Motor neuron (in vitro differentiated cells): ENCODE data around the gene ARHGAP26. TPM values are rescaled to one million over a fixed set of nuclear protein-coding genes. Genes with fewer than 3 reads are reported as not detected.

Source experiments
- ATAC-seq, 8 experiments: fragments of 200-7000 bp; cut with Tn5 transposase; replicated peaks in 6 of 8; 2 replicates each; pipeline ENCODE4 v1.8.0; 2021; ENCODE audit warnings: mild to moderate bottlenecking in 8 of 8, moderate library complexity in 8 of 8
- H3K27ac ChIP-seq, 2 donors: fragments of 250-450 bp; sonication (Bioruptor Pico); 2 replicates each; pipeline ENCODE4 v1.9.0; 2021; ENCODE audit warnings: antibody characterized with exemption in 2 of 2, mild to moderate bottlenecking in 2 of 2, moderate library complexity in 1 of 2
- H3K4me1 ChIP-seq, 2 donors: fragments of 250-450 bp; sonication (Bioruptor Pico); replicated peaks in 1 of 2; 2 replicates each; pipeline ENCODE4 v1.6.1; 2021; ENCODE audit warnings: antibody characterized with exemption in 2 of 2, mild to moderate bottlenecking in 2 of 2, moderate library complexity in 1 of 2
- H3K4me3 ChIP-seq, 5 donors: fragments of 250-450 bp; sonication (Bioruptor Pico); 2 replicates each; pipeline ENCODE4 v1.9.0; 2021; ENCODE audit warnings: antibody characterized with exemption in 5 of 5, mild to moderate bottlenecking in 5 of 5, moderate library complexity in 4 of 5
- WGBS, 10 experiments: fragments of 450-650 bp; shearing (Covaris generic); methylation state at CpG; one replicate each; pipeline ENCODE4 v1.0.0; 2022; 5-methylcytosine and 5-hydroxymethylcytosine counted together
- in situ Hi-C, 9 experiments: fragments of 400-800 bp; cut with MboI; loops; one replicate each; pipeline ENCODE4 v1.15.0; 2021; ENCODE audit warnings: low sequenced_read_pairs in 9 of 9, low pct_unique_long_range_greater_than_20kb in 2 of 9; ENCODE audit not compliant: unreplicated experiment in 9 of 9
- total RNA-seq, 8 experiments: library from RNA; unstranded; fragments of 300-600 nt; gene quantifications; 2 replicates each; pipeline versions ENCODE4 v1.2.3 to v1.2.4, GENCODE V29; 2022

ARHGAP26 gene
- total RNA-seq, 8 experiments from 2014 or later: 1.3 to 14.2 (median 7.0) TPM

DNA sequence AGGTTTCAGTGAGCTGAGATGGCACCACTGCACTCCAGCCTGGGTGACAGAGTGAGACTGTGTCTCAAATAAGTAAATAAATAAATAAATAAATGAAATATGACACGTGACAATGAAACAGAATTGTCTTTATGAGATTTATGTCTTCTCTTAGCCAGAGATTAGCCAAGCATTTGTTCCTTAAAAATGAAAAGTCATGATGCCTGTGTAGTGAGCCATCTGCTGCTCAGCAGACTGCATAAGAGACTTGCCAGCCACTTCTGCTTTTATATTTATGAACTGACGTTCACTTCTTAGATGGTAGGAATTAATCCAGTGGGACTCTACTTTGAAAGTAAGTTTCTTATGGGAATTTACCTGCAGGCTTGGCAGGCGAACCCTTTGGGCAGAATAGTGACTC, 405.9 kb downstream of the ARHGAP26 start:
- in situ Hi-C loops: no loop called here
- H3K4me3 ChIP-seq: no peak overlapping the region
- no peaks in the 10 kb centered on the region for H3K4me1 ChIP-seq
- ATAC-seq: no peak
- H3K27ac ChIP-seq: no peak overlapping the region
- WGBS, 10 experiments: 42 to 100% (median 87%) methylated on average over 1 to 3 of the region's 3 CpGs; no CpG with 5 or more reads in 2 of the 10 experiments

DNA sequence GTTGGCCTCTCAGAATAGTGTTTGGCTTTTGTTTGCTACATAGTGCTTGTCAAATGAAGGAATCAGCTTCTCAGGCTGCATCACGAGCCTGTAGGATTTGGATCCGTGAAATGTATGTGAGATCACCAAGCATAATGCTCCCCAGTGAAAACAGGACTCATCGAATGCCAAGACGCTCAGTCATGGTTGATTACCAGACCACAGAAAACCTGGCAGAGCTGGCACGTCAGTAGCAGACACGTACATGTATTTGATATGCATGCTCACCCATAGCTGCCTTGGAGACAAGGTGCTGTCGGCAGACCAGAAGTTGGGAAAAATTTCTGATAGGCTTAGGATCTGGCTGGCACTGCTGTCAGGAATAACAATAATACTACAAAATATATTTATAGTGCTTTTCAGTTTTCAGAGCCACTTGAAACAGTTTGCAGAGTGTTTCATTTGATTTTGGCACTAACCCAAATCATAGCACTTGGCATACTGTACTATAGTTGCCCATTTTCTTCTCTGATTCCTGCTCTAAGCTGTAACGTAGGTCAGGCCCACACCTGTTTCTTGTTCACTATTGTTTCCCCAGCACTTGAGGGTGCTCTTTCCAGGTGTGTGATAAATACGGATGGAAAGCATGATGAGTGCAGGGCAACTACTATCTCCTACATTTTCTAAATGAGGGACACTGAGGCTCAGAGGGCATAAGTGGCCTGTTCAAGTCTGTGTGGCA, 407.2 kb downstream of the ARHGAP26 start:
- in situ Hi-C loops: no loop called here
- Histone ChIP-seq H3K27ac (no peak overlapping the region), H3K4me3 (no peak overlapping the region), H3K4me1 (no peaks in the 10 kb centered on the region)
- ATAC-seq: no peak
- WGBS, 10 experiments: 24 to 100% (median 94%) methylated on average over 1 to 9 of the region's 9 CpGs; no CpG with 5 or more reads in 4 of the 10 experiments

DNA sequence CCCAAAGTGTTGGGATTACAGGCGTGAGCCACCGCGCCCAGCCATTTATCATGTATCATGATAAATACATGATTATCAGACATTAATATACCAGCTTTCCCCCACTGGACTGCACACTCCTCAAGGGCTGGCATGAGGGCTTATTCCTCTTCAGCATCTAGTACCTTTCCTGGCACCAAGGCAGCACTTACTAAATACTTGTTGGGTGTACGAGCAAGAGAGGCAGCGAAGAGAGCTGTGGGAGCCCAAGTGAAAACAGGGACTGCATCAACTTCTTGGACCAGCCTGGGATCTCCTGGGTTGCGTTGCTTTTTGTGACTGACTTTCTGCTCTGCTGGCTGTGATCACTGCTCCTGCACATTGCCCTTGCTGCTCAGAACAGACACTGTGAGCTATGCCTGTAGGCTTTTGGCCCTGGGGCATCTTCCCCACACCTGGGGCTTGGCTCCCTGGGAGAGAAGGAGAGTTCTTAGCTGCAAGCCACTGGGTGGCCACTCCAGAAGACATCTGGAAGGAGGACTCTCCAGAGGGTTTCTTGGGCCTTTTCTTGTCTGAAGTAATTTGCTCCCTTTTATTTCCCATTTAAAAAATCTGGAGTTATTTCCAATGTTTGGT, 409.1 kb downstream of the ARHGAP26 start:
- in situ Hi-C loops: no loop called here
- ATAC-seq: no peak
- WGBS, 10 experiments: 87 to 100% (median 87%) methylated on average over 1 to 4 of the region's 6 CpGs; no CpG with 5 or more reads in 7 of the 10 experiments
- no peak overlapping the region for H3K4me3 ChIP-seq
- no peaks in the 10 kb centered on the region for H3K4me1 ChIP-seq
- H3K27ac ChIP-seq: no peak overlapping the region

DNA sequence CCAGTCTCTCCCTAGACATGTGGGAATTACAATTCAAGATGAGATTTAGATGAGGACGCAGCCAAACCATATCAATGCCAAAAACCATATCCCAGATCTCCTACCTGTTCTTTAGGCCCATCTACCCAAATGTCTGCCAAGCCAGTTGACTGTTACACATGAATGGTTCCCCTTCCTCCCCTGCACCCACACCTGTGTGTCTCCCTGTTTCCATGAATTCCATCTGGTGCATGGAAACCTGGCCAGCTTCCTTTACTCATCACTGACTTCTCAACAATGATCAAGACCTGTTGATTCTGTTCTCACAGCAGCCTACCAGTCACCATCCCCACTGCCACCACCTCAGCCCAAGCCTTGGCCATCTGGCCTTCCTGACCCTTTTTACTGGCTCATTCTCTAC, 410.6 kb downstream of the ARHGAP26 start:
- no peak overlapping the region for H3K4me3 ChIP-seq
- H3K27ac ChIP-seq: no peak overlapping the region
- no peak for ATAC-seq
- no peaks in the 10 kb centered on the region for H3K4me1 ChIP-seq
- WGBS, 10 experiments: 80 to 100% (median 100%) methylated on average over 1 of the region's 1 CpG; no CpG with 5 or more reads in 6 of the 10 experiments
- in situ Hi-C loops: no loop called here

DNA sequence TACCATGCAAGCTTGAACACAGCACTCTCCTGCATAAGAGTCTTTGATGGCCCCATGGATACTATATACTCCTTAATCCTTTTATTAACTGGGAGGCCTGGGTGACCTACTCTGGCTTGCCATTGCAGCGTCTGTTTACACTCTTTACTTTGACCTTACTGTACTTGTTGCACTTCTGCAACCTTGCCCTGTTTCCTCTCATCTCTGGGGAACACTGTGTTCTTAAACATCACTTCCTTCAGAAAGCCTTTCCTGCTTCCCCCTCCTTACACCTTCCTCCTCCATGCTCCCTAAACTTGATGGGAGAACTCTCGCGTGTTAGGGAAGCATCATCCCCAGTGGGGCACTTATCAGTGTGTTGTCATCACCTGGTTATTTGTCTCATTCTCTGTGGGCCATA, 411.0 kb downstream of the ARHGAP26 start:
- 67 to 100% (median 100%) methylated on average over 1 to 3 of the region's 3 CpGs; no CpG with 5 or more reads in 3 of the 10 experiments for WGBS, 10 experiments
- in situ Hi-C loops: no loop called here
- Histone ChIP-seq H3K4me1 (no peaks in the 10 kb centered on the region), H3K4me3 (no peak overlapping the region), H3K27ac (no peak overlapping the region)
- ATAC-seq: no peak

DNA sequence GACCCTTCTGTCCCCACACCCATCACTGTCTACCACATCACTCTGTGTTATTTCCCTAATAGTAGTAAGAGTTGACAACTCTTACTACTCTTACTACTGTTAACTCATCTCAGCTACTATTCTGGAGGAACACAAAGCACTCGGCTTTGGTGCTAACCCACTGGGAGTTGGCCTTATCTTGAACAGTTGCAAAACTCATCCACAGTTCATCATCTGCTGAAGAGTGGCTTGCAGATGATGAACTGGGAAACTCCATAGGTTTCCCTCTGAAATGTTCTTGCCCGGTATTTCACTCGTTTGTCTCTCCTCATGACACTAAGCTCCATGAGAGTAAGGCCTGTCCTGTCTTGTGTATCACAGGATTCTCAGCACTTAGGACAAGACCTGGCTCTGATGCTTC, 411.9 kb downstream of the ARHGAP26 start:
- WGBS, 10 experiments: 90 to 100% (median 100%) methylated on average over 1 to 3 of the region's 3 CpGs; no CpG with 5 or more reads in 3 of the 10 experiments
- H3K4me3 ChIP-seq: no peak overlapping the region
- in situ Hi-C loops: no loop called here
- ATAC-seq: no peak
- no peak overlapping the region for H3K27ac ChIP-seq
- no peaks in the 10 kb centered on the region for H3K4me1 ChIP-seq

DNA sequence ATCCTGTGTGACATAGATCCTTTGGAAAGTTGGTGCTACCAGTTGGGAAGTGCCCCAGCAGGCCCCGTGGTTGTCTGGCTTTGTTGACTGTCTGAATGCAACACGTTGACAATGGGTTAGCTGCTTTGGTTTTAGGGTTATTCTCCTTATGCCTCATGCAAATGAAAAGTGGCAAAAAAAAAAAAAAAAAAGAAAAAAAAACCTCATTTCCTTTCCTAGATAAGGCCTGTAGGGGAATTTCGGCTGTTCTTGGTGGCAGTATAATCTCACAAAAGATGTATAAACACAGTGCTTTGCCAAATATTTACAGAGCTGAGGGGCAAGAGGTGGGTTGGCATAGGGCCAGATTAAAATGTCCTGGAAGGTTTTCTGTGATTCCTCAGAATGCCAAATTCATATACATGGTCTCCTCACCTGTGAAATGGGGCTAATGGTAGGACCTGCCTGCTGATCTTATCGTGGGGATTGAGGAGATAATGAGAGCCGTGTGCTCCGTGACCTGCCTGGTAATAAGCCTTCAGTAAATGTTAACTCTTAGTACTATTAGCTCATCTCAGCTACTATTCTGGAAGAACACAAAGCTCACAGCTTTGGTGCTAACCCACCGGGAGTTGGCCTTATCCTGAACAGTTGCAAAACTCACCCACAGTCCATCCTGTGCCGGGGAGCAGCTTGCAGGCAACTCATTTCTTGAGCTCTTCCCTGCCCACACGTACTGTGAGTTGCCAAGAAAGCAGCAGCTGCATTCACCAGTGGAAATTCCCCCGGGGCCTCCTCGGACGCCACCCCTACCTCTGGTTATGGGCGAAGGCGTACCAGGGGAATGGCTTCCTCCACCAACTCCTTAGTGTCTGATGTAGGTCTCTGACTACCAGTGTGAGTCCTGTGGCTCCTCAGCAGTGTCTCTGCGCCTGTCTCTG, 413.0 kb downstream of the ARHGAP26 start:
- no peak overlapping the region for H3K27ac ChIP-seq
- 0 to 100% (median 85%) methylated on average over 1 to 10 of the region's 15 CpGs; no CpG with 5 or more reads in 1 of the 10 experiments for WGBS, 10 experiments
- in situ Hi-C loops: no loop called here
- ATAC-seq: peak in 1 of 8 experiments; percentile 46
- H3K4me3 ChIP-seq: no peak overlapping the region
- no peaks in the 10 kb centered on the region for H3K4me1 ChIP-seq

DNA sequence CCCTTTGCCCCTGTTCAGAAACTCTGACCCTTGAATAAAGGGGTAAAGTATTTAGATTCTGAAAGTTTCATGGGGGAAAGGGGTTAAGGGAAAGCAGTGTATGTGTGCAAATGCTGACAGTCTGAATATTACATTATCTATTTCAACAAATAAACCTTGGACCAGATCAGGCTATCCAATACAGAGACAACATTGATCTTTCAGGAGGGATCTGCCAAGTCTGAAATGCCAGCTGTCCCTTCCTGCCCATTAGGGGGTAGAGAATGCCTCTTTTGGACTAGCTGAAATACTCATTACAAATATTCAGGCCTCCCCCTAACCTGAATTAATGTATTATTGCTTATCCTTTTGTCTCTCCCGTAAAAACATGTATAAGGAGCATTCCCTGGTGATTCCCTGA, 413.8 kb downstream of the ARHGAP26 start:
- H3K4me3 ChIP-seq: no peak overlapping the region
- H3K27ac ChIP-seq: no peak overlapping the region
- H3K4me1 ChIP-seq: no peaks in the 10 kb centered on the region
- in situ Hi-C loops: no loop called here
- no peak for ATAC-seq
- WGBS, 10 experiments: 40 to 100% (median 75%) methylated on average over 1 of the region's 1 CpG; no CpG with 5 or more reads in 5 of the 10 experiments

DNA sequence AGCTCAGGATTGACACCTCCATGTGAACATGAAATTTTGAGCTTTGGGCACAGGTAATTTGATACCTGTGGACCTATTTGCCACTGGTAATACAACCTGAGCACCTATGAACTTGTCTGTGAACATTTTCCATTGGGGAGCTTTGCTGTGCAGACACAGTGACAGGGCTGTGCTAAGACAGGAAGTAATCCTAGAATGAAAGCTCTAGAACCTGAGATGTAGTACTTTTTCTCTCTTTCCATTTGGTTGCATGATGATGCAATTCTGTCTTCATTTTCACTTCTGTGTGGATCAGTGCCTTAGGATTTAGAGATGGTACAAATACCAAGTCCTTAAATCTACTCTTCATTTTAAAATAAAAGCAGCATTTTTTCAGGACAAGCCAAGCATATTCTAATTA, 416.4 kb downstream of the ARHGAP26 start:
- no peak overlapping the region for H3K27ac ChIP-seq
- H3K4me1 ChIP-seq: no peaks in the 10 kb centered on the region
- ATAC-seq: no peak
- H3K4me3 ChIP-seq: no peak overlapping the region
- in situ Hi-C loops: no loop called here

DNA sequence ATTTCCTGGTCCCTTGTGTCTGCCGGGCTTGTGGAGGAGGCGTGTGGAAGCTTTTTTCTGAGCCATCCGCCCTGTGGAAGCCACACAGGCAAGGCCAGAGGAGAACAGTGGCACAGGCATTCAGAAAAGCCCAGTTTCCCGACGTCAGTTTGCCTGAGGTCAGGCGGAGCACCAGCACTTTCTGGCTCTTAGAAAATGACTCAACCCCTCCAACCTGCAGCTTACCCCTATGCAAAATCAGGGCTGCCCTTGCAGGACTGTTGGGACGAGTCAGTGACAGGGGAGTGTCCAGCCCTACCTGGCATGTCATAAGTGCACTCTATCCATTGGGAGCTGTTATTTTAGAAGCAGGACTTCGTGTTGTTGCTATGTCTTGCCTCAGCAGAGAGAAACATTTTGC, 417.3 kb downstream of the ARHGAP26 start:
- H3K4me3 ChIP-seq: no peak overlapping the region
- H3K27ac ChIP-seq: no peak overlapping the region
- in situ Hi-C loops: no loop called here
- 74 to 100% (median 82%) methylated on average over 1 to 5 of the region's 8 CpGs; no CpG with 5 or more reads in 2 of the 10 experiments for WGBS, 10 experiments
- peak in 2 of 8 experiments; percentile 35 to 43 for ATAC-seq
- H3K4me1 ChIP-seq: no peaks in the 10 kb centered on the region

DNA sequence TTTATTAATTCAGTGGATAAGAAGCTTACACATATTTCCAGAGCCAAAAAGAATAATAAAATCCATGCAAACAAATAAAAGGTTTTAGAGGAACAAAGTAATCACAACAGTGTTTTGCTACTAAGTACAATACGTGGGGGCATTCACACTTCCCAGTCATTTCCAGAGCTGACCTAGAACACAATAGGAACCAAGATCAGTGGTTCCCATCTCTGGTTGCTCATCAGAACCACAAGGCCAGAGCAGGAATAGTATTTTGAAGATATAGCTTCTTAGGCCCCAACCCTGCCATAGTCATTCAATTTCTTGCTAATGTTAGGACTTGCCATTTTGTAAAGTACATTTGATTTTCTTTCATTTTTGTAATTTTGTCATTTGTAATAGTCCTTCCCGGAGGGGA, 417.9 kb downstream of the ARHGAP26 start:
- Histone ChIP-seq H3K4me3 (no peak overlapping the region), H3K27ac (no peak overlapping the region), H3K4me1 (no peaks in the 10 kb centered on the region)
- no peak for ATAC-seq
- 58 to 100% (median 88%) methylated on average over 1 to 2 of the region's 2 CpGs; no CpG with 5 or more reads in 2 of the 10 experiments for WGBS, 10 experiments
- in situ Hi-C loops: no loop called here

DNA sequence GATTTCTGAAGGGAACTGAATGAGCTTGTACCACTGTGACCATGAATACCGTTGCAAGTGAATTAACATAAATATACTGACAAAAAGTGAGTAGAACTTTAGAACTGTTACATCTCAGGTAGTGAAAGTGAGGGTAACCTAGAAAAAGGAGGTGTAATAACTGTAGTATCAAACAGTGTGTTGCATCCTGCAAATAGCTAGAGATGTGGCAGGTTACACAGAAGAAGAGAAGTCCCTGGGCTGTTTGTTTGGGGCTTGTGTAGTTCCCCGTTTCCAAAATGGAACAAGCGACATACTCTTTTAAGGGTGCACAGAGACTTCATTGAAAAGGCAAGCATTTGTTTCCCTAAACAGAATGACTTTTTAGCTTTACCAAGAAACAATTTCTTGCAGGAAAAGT, 418.5 kb downstream of the ARHGAP26 start:
- WGBS, 10 experiments: 57 to 100% (median 89%) methylated on average over 2 to 3 of the region's 3 CpGs; no CpG with 5 or more reads in 2 of the 10 experiments
- in situ Hi-C loops: no loop called here
- H3K27ac ChIP-seq: no peak overlapping the region
- no peaks in the 10 kb centered on the region for H3K4me1 ChIP-seq
- no peak for ATAC-seq
- H3K4me3 ChIP-seq: no peak overlapping the region

DNA sequence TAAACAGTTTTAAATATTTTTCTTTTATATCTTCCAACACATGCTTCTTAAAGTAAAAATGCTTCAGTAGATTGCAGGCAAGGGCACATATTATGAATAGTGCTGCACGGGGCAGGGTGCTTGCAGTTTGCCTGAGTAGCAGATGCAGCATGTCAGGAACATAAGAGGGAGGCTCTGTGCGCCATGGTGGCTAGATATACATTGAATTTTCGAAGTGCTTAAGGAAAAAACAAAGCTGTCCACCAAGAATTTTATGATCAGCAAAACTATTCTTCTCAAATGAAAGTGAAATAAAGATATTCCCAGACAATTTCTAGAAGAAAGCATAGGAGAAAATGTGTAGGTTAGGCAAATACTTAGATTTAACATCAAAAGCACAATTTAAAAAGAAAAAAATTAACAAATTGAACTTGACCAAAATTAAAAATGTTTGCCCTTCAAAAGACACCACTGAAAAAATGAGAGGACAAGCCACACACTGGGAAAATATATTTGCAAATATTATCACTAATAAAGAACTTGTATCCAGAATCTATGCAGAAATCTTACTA, 420.2 kb downstream of the ARHGAP26 start:
- in situ Hi-C loops: no loop called here
- Histone ChIP-seq H3K27ac (no peak overlapping the region), H3K4me3 (no peak overlapping the region), H3K4me1 (no peaks in the 10 kb centered on the region)
- 73 to 94% (median 84%) methylated on average over 1 to 3 of the region's 3 CpGs for WGBS, 10 experiments
- ATAC-seq: no peak
